ENCODE results near the gene MSLN. TPM values are rescaled to one million over a fixed set of nuclear protein-coding genes. Genes with fewer than 3 reads are reported as not detected.

MSLN gene
- total and polyA plus RNA-seq, 2 of the 13 experiments (the other 11 are each of a cell fraction or from before 2014, with no cell fraction given) = 2.0 to 2.3 TPM

- TF ChIP-seq PBX2 (CRISPR knock-in tag; IDR thresholded peaks at IDR 0.05) (no peak), AGO1 (IDR thresholded peaks at IDR 0.05; ENCODE audit: low read depth, low read length, poor library complexity, severe bottlenecking) (peak; percentile 5), PLSCR1 (CRISPR knock-in tag; IDR thresholded peaks at IDR 0.05; ENCODE audit: borderline replicate concordance) (no peak), ZHX2 (IDR thresholded peaks at IDR 0.05; ENCODE audit: low read depth) (no peak), ZHX2 (CRISPR knock-in tag; IDR thresholded peaks at IDR 0.05; ENCODE audit: borderline replicate concordance) (0 out of 2 replicates have a peak, but pooled peaks have one; percentile 11), SETDB1 (CRISPR knock-in tag; IDR thresholded peaks at IDR 0.05; ENCODE audit: borderline replicate concordance) (no peak), CEBPB (IDR thresholded peaks at IDR 0.05; ENCODE audit: borderline replicate concordance, low read depth, low read length) (no peak), IKZF5 (CRISPR knock-in tag; IDR thresholded peaks at IDR 0.05) (0 out of 2 replicates have a peak, but pooled peaks have one; percentile 2), ZNF263 (CRISPR knock-in tag; IDR thresholded peaks at IDR 0.05) (no peak), GABPA (IDR thresholded peaks at IDR 0.05; ENCODE audit: low read depth, low read length) (no peak), GABPA (CRISPR knock-in tag; IDR thresholded peaks at IDR 0.05; ENCODE audit: low read depth) (0 out of 2 replicates have a peak, but pooled peaks have one; percentile 5), MYPOP (CRISPR knock-in tag; IDR thresholded peaks at IDR 0.05) (no peak), PITX1 (CRISPR knock-in tag; IDR thresholded peaks at IDR 0.05) (no peak), ZBTB8A (CRISPR knock-in tag; IDR thresholded peaks at IDR 0.05; ENCODE audit: borderline replicate concordance, low read depth) (no peak)
Measured at GRCh38 chr16:719815-720446, 40.6 kb upstream of the MSLN start (continued).

All from HepG2 (cell line).